ENCODE measurements around the gene TMEM266.

GRCh38 chr15:76235186-76235826 is 175.5 kb downstream of the TMEM266 start:
- TF ChIP-seq CTCF (IDR thresholded peaks at IDR 0.05), result peak in 1 of 3 experiments; percentile 28
- no peak for TF ChIP-seq POLR2A (IDR thresholded peaks at IDR 0.05)

Measured in testis (tissue), 2 donors.